K562 (cell line): ENCODE measurements around the gene HBEGF. TPM values are rescaled to one million over a fixed set of nuclear protein-coding genes. Genes with fewer than 3 reads are reported as not detected.

Experiments used
- ARHGAP35 ChIP-seq: fragments of 450-650 bp; IDR thresholded peaks from 2 replicates; pipeline ENCODE4 v1.6.1; 2018; ENCODE audit not compliant: partially characterized antibody
- FOXK1 ChIP-seq: sonication (generic); formaldehyde crosslinking; IDR thresholded peaks from 2 replicates; pipeline ENCODE4 v1.8.0; 2022; ENCODE audit warnings: missing genetic modification reagents, mild to moderate bottlenecking, borderline replicate concordance
- HDAC6 ChIP-seq: IDR thresholded peaks from 2 replicates; pipeline ENCODE4 v1.6.1; 2012; ENCODE audit warnings: low read depth, mild to moderate bottlenecking, control low read depth, inconsistent platforms, low read length, moderate library complexity
- NFYB ChIP-seq: IDR thresholded peaks from 2 replicates; pipeline ENCODE4 v1.6.1; 2011; ENCODE audit warnings: mild to moderate bottlenecking, moderate library complexity; ENCODE audit not compliant: insufficient read length; ENCODE audit errors: extremely low read depth
- NUFIP1 ChIP-seq: fragments of 450-650 bp; IDR thresholded peaks from 2 replicates; pipeline ENCODE4 v1.6.1; 2018; ENCODE audit not compliant: partially characterized antibody
- OTX1 ChIP-seq: fragments of 450-650 bp; formaldehyde crosslinking; IDR thresholded peaks from 2 replicates; pipeline ENCODE4 v1.4.0; 2022; ENCODE audit warnings: mild to moderate bottlenecking
- RBBP5 ChIP-seq: fragments of 200-600 bp; sonication (generic); IDR thresholded peaks from 2 replicates; pipeline ENCODE4 v1.6.1; 2012; ENCODE audit warnings: borderline replicate concordance, mild to moderate bottlenecking, low read length, control low read depth, inconsistent platforms; ENCODE audit not compliant: insufficient read depth, poor library complexity, severe bottlenecking
- SAP30 ChIP-seq: fragments of 200-600 bp; sonication (generic); IDR thresholded peaks from 2 replicates; pipeline ENCODE4 v1.6.1; 2012; ENCODE audit warnings: borderline replicate concordance, low read depth, mild to moderate bottlenecking, moderate library complexity, low read length, control low read depth, inconsistent platforms; ENCODE audit not compliant: insufficient read depth, poor library complexity, severe bottlenecking
- SIN3A ChIP-seq, 2 experiments: fragments of 150-350 bp in 1 of 2; IDR thresholded peaks; 2 replicates each; pipeline ENCODE4 v1.6.1; 2011 to 2016; ENCODE audit warnings: borderline replicate concordance in 2 of 2, low read depth in 2 of 2, low read length in 2 of 2, mild to moderate bottlenecking in 2 of 2, moderate library complexity in 2 of 2; ENCODE audit not compliant: control insufficient read depth in 1 of 2
- U2AF1 ChIP-seq: fragments of 200-400 bp; formaldehyde crosslinking; optimal IDR thresholded peaks from 2 replicates; pipeline ENCODE3; 2017; ENCODE audit warnings: mild to moderate bottlenecking, low read depth, low read length, moderate library complexity
- ZNF134 ChIP-seq: fragments of 250-450 bp; sonication (Bioruptor Pico); conservative IDR thresholded peaks from 2 replicates; pipeline ENCODE4 v1.4.0; 2020
- ZSCAN32 ChIP-seq: fragments of 450-650 bp; formaldehyde crosslinking; IDR thresholded peaks from 2 replicates; pipeline ENCODE4 v1.4.0; 2020; ENCODE audit warnings: mild to moderate bottlenecking, moderate library complexity
- polyA plus RNA-seq, 8 experiments: library from polyadenylated mRNA; depleted of rRNA in 4 of 8; stranded (reverse) in 5 of 8; unstranded in 3 of 8; fragments of >200 nt; fragmentation: Nextera tagmentation in 2 of 8; fragmentation: Illumina TruSeq in 1 of 8; extraction: Ambion mirVana in 2 of 8; extraction: Trizol in 1 of 8; gene quantifications; 2 replicates each; pipeline versions ENCODE4 v1.2.1 to v1.2.3, GENCODE V29; 2011 to 2014; ENCODE audit warnings: inconsistent platforms in 1 of 8, missing spikeins in 1 of 8
- total RNA-seq, 7 experiments: library from RNA; depleted of rRNA in 6 of 7; stranded (reverse); fragments of >200 nt in 6 of 7; fragmentation: Illumina TruSeq in 2 of 7; extraction: Trizol in 2 of 7; gene quantifications; 2 replicates each; pipeline versions ENCODE4 v1.2.1 to v1.2.3, GENCODE V29; 2011 to 2021; ENCODE audit warnings: low replicate concordance in 1 of 7
- TF ChIP-seq, protein P1 (sequence below): fragments of 450-650 bp; IDR thresholded peaks from 2 replicates; pipeline ENCODE4 v1.6.1; 2018; ENCODE audit not compliant: partially characterized antibody
- TF ChIP-seq, protein P2 (sequence below): fragments of 250-450 bp; sonication (Bioruptor Pico); IDR thresholded peaks from 2 replicates; pipeline ENCODE4 v1.5.0; 2021; ENCODE audit warnings: mild to moderate bottlenecking, moderate library complexity
- TF ChIP-seq, protein P3 (sequence below): fragments of 250-450 bp; sonication (Bioruptor Pico); IDR thresholded peaks from 2 replicates; pipeline ENCODE4 v1.5.0; 2021
- TF ChIP-seq, protein P4 (sequence below): fragments of 250-450 bp; sonication (Bioruptor Pico); IDR thresholded peaks from 2 replicates; pipeline ENCODE4 v1.8.0; 2021; ENCODE audit warnings: moderate library complexity, mild to moderate bottlenecking, inconsistent platforms

The HBEGF gene
- total and polyA plus RNA-seq, 9 of the 15 experiments (the other 6 are each of a cell fraction or from before 2014, with no cell fraction given) = 0.11 to 1.1 (median 0.60) TPM

DNA sequence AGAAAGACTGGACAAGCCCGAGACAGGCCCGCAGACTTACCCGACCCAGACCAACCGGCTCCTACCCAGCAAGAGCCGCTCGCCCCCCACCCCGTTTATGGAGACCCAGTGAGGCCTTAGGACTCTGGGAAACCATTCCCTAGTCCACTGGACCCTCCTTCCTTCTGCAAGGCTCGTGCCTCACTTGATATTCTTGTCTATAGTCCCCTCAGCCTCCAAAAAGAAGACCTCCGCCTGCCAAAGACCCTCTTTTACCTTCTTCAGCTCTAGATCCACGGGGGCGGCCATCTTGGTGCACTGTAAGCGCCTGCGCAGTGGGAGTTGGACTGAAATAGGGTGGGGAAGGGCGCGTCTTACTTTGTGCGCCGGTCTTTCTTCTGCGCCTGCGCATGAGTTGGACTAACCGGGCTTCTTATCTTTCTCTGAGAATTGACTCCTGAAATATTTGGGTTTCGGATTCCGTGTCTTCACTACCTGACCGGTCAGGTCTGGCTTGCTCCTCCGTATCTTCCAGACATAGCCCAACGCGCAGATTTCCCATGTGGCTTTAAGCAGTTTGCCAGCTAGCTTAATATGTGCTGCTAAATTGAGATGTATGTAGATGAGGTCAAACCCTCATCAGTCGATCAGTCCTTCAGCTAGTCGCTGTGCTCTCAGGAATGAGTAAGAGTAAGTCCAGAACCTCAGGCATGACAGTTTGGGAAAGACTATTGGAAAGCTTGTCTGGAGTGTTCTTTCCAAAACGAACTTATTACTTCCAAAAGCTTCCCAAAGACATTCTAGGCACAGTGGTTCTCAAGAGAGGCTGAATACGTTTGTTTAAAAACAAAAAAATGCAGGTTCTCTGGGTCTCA, 43.4 kb downstream of the HBEGF start, which contains the start of gene PFDN1 (continued):
- TF ChIP-seq, protein P1, sequence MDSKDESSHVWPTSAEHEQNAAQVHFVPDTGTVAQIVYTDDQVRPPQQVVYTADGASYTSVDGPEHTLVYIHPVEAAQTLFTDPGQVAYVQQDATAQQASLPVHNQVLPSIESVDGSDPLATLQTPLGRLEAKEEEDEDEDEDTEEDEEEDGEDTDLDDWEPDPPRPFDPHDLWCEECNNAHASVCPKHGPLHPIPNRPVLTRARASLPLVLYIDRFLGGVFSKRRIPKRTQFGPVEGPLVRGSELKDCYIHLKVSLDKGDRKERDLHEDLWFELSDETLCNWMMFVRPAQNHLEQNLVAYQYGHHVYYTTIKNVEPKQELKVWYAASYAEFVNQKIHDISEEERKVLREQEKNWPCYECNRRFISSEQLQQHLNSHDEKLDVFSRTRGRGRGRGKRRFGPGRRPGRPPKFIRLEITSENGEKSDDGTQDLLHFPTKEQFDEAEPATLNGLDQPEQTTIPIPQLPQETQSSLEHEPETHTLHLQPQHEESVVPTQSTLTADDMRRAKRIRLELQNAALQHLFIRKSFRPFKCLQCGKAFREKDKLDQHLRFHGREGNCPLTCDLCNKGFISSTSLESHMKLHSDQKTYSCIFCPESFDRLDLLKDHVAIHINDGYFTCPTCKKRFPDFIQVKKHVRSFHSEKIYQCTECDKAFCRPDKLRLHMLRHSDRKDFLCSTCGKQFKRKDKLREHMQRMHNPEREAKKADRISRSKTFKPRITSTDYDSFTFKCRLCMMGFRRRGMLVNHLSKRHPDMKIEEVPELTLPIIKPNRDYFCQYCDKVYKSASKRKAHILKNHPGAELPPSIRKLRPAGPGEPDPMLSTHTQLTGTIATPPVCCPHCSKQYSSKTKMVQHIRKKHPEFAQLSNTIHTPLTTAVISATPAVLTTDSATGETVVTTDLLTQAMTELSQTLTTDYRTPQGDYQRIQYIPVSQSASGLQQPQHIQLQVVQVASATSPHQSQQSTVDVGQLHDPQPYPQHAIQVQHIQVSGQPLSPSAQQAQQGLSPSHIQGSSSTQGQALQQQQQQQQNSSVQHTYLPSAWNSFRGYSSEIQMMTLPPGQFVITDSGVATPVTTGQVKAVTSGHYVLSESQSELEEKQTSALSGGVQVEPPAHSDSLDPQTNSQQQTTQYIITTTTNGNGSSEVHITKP = peak; percentile 41
- TF ChIP-seq NFYB (no peak), NUFIP1 (no peak), OTX1 (CRISPR knock-in tag) (no peak), ZNF134 (CRISPR knock-in tag) (peak; percentile 100), RBBP5 (peak; percentile 64), SAP30 (no peak), SIN3A (IDR thresholded peaks at IDR 0.05; ENCODE audit: borderline replicate concordance in 2 of 2, control insufficient read depth in 1 of 2, low read depth in 2 of 2, low read length in 2 of 2) (0 out of 4 replicates have a peak, but pooled peaks of 1 of the 2 experiments have one; percentile 64), ZSCAN32 (CRISPR knock-in tag) (no peak), HDAC6 (no peak), FOXK1 (CRISPR knock-in tag) (no peak), ARHGAP35 (no peak), U2AF1 (no peak)
- TF ChIP-seq, protein P2, sequence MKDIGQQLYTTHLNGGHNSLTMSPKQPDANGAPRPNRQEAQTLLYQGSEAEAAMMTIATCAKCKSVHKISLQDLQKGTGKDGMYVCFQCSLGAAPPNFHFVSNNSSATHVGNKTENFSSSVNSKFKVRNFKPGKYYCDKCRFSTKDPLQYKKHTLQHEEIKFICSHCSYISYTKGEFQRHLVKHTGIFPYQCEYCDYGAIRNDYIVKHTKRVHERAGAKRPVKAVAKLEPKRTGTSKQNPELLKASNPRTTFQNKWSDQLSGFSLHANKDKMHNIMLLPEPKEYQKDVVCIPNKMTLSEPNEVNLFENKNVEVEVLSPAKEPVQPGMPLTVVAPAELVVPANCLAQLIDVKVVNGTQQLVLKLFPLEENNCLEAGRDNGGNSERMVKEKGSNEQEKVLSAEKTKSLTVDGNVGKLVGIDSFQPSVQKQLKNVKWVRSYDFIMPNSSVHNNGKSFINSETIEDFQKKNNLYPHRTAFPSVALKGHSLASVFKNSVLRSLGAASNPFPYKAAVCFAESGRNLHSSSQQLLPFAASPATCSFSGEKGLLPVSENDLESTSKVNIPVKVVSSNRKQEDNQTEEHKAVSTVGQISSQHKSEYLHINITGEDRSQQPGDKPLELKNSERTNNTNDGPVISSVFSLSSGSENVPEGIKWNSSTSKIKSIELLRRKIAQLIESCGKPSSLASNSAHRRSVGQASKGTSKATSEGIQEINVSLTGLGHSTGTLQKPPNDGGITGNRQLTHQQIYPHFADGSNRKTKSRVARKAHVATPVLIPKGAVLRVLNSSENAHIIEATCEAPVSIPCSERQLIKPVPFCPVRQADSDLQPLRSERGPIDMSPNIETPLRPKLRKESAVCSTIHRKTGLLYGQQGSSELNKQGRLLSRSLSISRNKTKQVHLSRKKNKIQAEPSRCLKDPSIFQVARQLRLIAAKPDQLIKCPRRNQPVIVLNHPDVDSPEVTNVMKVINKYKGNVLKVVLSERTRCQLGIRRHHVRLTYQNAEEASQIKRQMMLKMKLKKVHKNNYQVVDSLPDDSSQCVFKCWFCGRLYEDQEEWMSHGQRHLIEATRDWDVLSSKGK (CRISPR knock-in tag) = no peak
- TF ChIP-seq, protein P3, sequence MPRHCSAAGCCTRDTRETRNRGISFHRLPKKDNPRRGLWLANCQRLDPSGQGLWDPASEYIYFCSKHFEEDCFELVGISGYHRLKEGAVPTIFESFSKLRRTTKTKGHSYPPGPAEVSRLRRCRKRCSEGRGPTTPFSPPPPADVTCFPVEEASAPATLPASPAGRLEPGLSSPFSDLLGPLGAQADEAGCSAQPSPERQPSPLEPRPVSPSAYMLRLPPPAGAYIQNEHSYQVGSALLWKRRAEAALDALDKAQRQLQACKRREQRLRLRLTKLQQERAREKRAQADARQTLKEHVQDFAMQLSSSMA (CRISPR knock-in tag) = no peak
- TF ChIP-seq, protein P4, sequence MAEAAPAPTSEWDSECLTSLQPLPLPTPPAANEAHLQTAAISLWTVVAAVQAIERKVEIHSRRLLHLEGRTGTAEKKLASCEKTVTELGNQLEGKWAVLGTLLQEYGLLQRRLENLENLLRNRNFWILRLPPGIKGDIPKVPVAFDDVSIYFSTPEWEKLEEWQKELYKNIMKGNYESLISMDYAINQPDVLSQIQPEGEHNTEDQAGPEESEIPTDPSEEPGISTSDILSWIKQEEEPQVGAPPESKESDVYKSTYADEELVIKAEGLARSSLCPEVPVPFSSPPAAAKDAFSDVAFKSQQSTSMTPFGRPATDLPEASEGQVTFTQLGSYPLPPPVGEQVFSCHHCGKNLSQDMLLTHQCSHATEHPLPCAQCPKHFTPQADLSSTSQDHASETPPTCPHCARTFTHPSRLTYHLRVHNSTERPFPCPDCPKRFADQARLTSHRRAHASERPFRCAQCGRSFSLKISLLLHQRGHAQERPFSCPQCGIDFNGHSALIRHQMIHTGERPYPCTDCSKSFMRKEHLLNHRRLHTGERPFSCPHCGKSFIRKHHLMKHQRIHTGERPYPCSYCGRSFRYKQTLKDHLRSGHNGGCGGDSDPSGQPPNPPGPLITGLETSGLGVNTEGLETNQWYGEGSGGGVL = no peak
